Muscle layer of duodenum (tissue), 2 donors: ENCODE results near the gene CLIC4.
"Not testable (repeated sequence)": the region's sequence is repeated elsewhere in the genome, so short reads cannot be mapped to it uniquely, and the experiment has no call there.

Source experiments
- H3K27ac ChIP-seq: one replicate; pipeline ENCODE4 v1.7.0; 2013; ENCODE audit warnings: mild to moderate bottlenecking, low read length
- H3K27me3 ChIP-seq: one replicate; pipeline ENCODE4 v1.7.0; 2013; ENCODE audit warnings: low read depth, mild to moderate bottlenecking, control low read depth, low read length
- H3K36me3 ChIP-seq, 2 donors: one replicate each; pipeline ENCODE4 v1.7.0; 2013; ENCODE audit warnings: low read length in 2 of 2, control low read depth in 1 of 2, mild to moderate bottlenecking in 1 of 2; ENCODE audit not compliant: insufficient read depth in 2 of 2, control insufficient read depth in 1 of 2
- H3K4me1 ChIP-seq, 2 donors: one replicate each; pipeline ENCODE4 v1.7.0; 2013; ENCODE audit warnings: low read length in 2 of 2, mild to moderate bottlenecking in 2 of 2, control low read depth in 1 of 2, moderate library complexity in 1 of 2; ENCODE audit not compliant: insufficient read depth in 2 of 2, control insufficient read depth in 1 of 2
- H3K4me3 ChIP-seq, 2 donors: one replicate each; pipeline ENCODE4 v1.7.0; 2013; ENCODE audit warnings: low read length in 2 of 2, low read depth in 1 of 2, mild to moderate bottlenecking in 1 of 2
- H3K9me3 ChIP-seq, 2 donors: one replicate each; pipeline ENCODE4 v1.7.0; 2013; ENCODE audit warnings: low read length in 2 of 2, control low read depth in 1 of 2, mild to moderate bottlenecking in 1 of 2; ENCODE audit not compliant: control insufficient read depth in 1 of 2
- donor health status: healthy.

The CLIC4 gene

GRCh38 chr1:24801176-24801575 is 55.9 kb downstream of the CLIC4 start:
- no peak overlapping the region for H3K27ac ChIP-seq
- H3K27me3 ChIP-seq = no peaks in the 10 kb centered on the region
- H3K4me3 ChIP-seq = no peak overlapping the region
- peaks cover 0 to 16% of the 10 kb centered on the region in 2 donors for H3K4me1 ChIP-seq
- peaks cover 4 to 8% of the 10 kb centered on the region in 2 donors for H3K36me3 ChIP-seq
- H3K9me3 ChIP-seq = no peaks in the 10 kb centered on the region

GRCh38 chr1:24803220-24803619 is 58.0 kb downstream of the CLIC4 start:
- Histone ChIP-seq H3K36me3 (peaks cover 0 to 4% of the 10 kb centered on the region in 2 donors), H3K4me1 (peaks cover 0 to 23% of the 10 kb centered on the region in 2 donors), H3K27ac (peak overlapping the region; percentile 25), H3K9me3 (no peaks in the 10 kb centered on the region), H3K27me3 (no peaks in the 10 kb centered on the region), H3K4me3 (no peak overlapping the region)

GRCh38 chr1:24803987-24804530 is 58.8 kb downstream of the CLIC4 start:
- Histone ChIP-seq H3K4me3 (no peak overlapping the region), H3K27ac (no peak overlapping the region), H3K27me3 (no peaks in the 10 kb centered on the region), H3K36me3 (no peaks in the 10 kb centered on the region), H3K9me3 (no peaks in the 10 kb centered on the region), H3K4me1 (peaks cover 0 to 24% of the 10 kb centered on the region in 2 donors)

- Histone ChIP-seq H3K36me3 (no peaks in the 10 kb centered on the region), H3K4me3 (no peak overlapping the region), H3K9me3 (no peaks in the 10 kb centered on the region), H3K27me3 (no peaks in the 10 kb centered on the region), H3K4me1 (peaks cover 0 to 27% of the 10 kb centered on the region in 2 donors), H3K27ac (no peak overlapping the region)
Measured at GRCh38 chr1:24805534-24806301, 60.5 kb downstream of the CLIC4 start.

- Histone ChIP-seq H3K4me3 (no peak overlapping the region), H3K27me3 (no peaks in the 10 kb centered on the region), H3K36me3 (no peaks in the 10 kb centered on the region), H3K9me3 (no peaks in the 10 kb centered on the region), H3K4me1 (peaks cover 0 to 22% of the 10 kb centered on the region in 2 donors), H3K27ac (no peak overlapping the region)
Measured at GRCh38 chr1:24806588-24806987, 61.3 kb downstream of the CLIC4 start.

GRCh38 chr1:24811494-24811893 is 66.2 kb downstream of the CLIC4 start:
- H3K36me3 ChIP-seq, H3K27me3 ChIP-seq, H3K4me3 ChIP-seq, H3K9me3 ChIP-seq, H3K27ac ChIP-seq: not testable (repeated sequence)
- peaks cover 0 to 14% of the 10 kb centered on the region in 2 donors for H3K4me1 ChIP-seq

- H3K36me3 ChIP-seq, H3K27ac ChIP-seq: not testable (repeated sequence)
Measured at GRCh38 chr1:24820221-24820620, 75.0 kb downstream of the CLIC4 start.

GRCh38 chr1:24822887-24823286 is 77.6 kb downstream of the CLIC4 start:
- Histone ChIP-seq H3K36me3 (no peaks in the 10 kb centered on the region), H3K27me3 (no peaks in the 10 kb centered on the region), H3K27ac (no peak overlapping the region), H3K4me1 (peaks cover 8 to 32% of the 10 kb centered on the region in 2 donors), H3K9me3 (no peaks in the 10 kb centered on the region), H3K4me3 (no peak overlapping the region)

More at GRCh38 chr1:24820221-24820620, 75.0 kb downstream of the CLIC4 start:
- H3K9me3 ChIP-seq, H3K4me1 ChIP-seq, H3K27me3 ChIP-seq, H3K4me3 ChIP-seq: not testable (repeated sequence)

- peaks cover 12 to 38% of the 10 kb centered on the region in 2 donors for H3K4me1 ChIP-seq
- not testable (repeated sequence) for H3K27ac ChIP-seq, H3K9me3 ChIP-seq, H3K27me3 ChIP-seq, H3K4me3 ChIP-seq, H3K36me3 ChIP-seq
Measured at GRCh38 chr1:24823486-24823885, 78.2 kb downstream of the CLIC4 start.

GRCh38 chr1:24825174-24825573 is 79.9 kb downstream of the CLIC4 start:
- no peaks in the 10 kb centered on the region for H3K36me3 ChIP-seq
- H3K27ac ChIP-seq = no peak overlapping the region
- no peaks in the 10 kb centered on the region for H3K27me3 ChIP-seq
- no peak overlapping the region for H3K4me3 ChIP-seq
- H3K4me1 ChIP-seq = peaks cover 12 to 53% of the 10 kb centered on the region in 2 donors
- no peaks in the 10 kb centered on the region for H3K9me3 ChIP-seq

- Histone ChIP-seq H3K36me3 (no peaks in the 10 kb centered on the region), H3K4me1 (peaks cover 15 to 64% of the 10 kb centered on the region in 2 donors), H3K27ac (no peak overlapping the region), H3K27me3 (no peaks in the 10 kb centered on the region), H3K4me3 (no peak overlapping the region), H3K9me3 (no peaks in the 10 kb centered on the region)
Measured at GRCh38 chr1:24826510-24826909, 81.3 kb downstream of the CLIC4 start.
